Kidney (tissue), 14 donors: ENCODE data around the gene CALCA. TPM values are rescaled to one million over a fixed set of nuclear protein-coding genes. Genes with fewer than 3 reads are reported as not detected.

Experiments
- DNase-seq, 5 donors: peaks; one replicate each; pipeline ENCODE4 v3.0.0-alpha.2; 2013 to 2020
- FAIRE-seq: peaks from 2 replicates; lab custom pipeline; 2012; peaks lifted over from hg19 to GRCh38; lab: Jason Lieb, UNC
- H3K27ac ChIP-seq, 2 donors: one replicate each; pipeline ENCODE4 v1.7.0; 2013; ENCODE audit warnings: low read depth in 2 of 2, low read length in 2 of 2, inconsistent platforms in 1 of 2
- H3K27me3 ChIP-seq: one replicate; pipeline ENCODE4 v1.7.1; 2013; ENCODE audit warnings: low read length, inconsistent platforms; ENCODE audit not compliant: control insufficient read depth, insufficient read depth
- H3K36me3 ChIP-seq, 3 donors: one replicate each; pipeline versions ENCODE4 v1.7.0 to v1.7.1; 2013; ENCODE audit warnings: low read length in 3 of 3, control low read depth in 1 of 3, inconsistent platforms in 1 of 3; ENCODE audit not compliant: insufficient read depth in 3 of 3, control insufficient read depth in 2 of 3
- H3K4me1 ChIP-seq, 3 donors: one replicate each; pipeline versions ENCODE4 v1.7.0 to v1.7.1; 2013; ENCODE audit warnings: low read length in 3 of 3, inconsistent platforms in 1 of 3, low read depth in 1 of 3; ENCODE audit not compliant: control insufficient read depth in 2 of 3, insufficient read depth in 2 of 3
- H3K4me3 ChIP-seq, 3 donors: one replicate each; pipeline versions ENCODE4 v1.7.0 to v1.8.1; 2013; ENCODE audit warnings: low read length in 3 of 3, control low read depth in 1 of 3, inconsistent platforms in 1 of 3
- H3K9ac ChIP-seq, 3 donors: one replicate each; pipeline versions ENCODE4 v1.7.0 to v1.7.1; 2013; ENCODE audit warnings: low read length in 3 of 3, control low read depth in 1 of 3, inconsistent platforms in 1 of 3
- H3K9me3 ChIP-seq, 3 donors: one replicate each; pipeline versions ENCODE4 v1.7.0 to v1.7.1; 2013; ENCODE audit warnings: low read length in 3 of 3, control low read depth in 1 of 3, inconsistent platforms in 1 of 3; ENCODE audit not compliant: control insufficient read depth in 2 of 3, insufficient read depth in 1 of 3
- CTCF ChIP-seq: IDR thresholded peaks from 3 replicates; pipeline ENCODE4 v1.5.1; 2012; ENCODE audit warnings: mild to moderate bottlenecking, moderate library complexity, borderline replicate concordance; ENCODE audit not compliant: insufficient read depth; ENCODE audit errors: extremely low read depth
- intact Hi-C: fragments of 100-400 bp; cut with DNase I; formaldehyde crosslinking; loops from one replicate; pipeline ENCODE4 v1.11.1; 2022
- polyA plus RNA-seq: library from polyadenylated mRNA; stranded (reverse); fragments of 350-450 nt; fragmentation: Illumina TruSeq; extraction: RNeasy Lipid Tissue Mini Kit (QIAGEN cat#74804); gene quantifications from one replicate; pipeline ENCODE4 v1.2.3, GENCODE V29; 2014; ENCODE audit warnings: low read depth, low replicate concordance; ENCODE audit not compliant: insufficient read depth
- total RNA-seq: library from RNA; stranded (reverse); fragmentation: NEBNext Ultra II Directional; extraction: Animal tissue kit (Norgen Biotek cat#: 25700); gene quantifications from one replicate; pipeline ENCODE4 v1.2.1, GENCODE V29; 2021
- donor health status: control.
- donor health status: control.
- donor health status: control.
- donor health status: control.
- donor health status: control.
- donor health status: DM: yes; HTN: yes; CAD: no.
- donor health status: Normal renal cell carcinoma (clear cell type).

The CALCA gene
- total and polyA plus RNA-seq, 2 donors from 2014 or later: 29.8 TPM; not detected in 1

- FAIRE-seq (no peak), DNase-seq (no peak)
Observed at GRCh38 chr11:14954581-14954980, 17.6 kb downstream of the CALCA start.

GRCh38 chr11:14953904-14954303 lies 18.2 kb downstream of the CALCA start:
- Histone ChIP-seq H3K27ac (no peak overlapping the region), H3K9ac (no peak overlapping the region), H3K9me3 (no peaks in the 10 kb centered on the region), H3K27me3 (no peaks in the 10 kb centered on the region), H3K4me3 (no peak overlapping the region), H3K4me1 (no peaks in the 10 kb centered on the region), H3K36me3 (no peaks in the 10 kb centered on the region)
- no peak for TF ChIP-seq CTCF
- FAIRE-seq (no peak), DNase-seq (no peak)
- intact Hi-C loops: loop anchor here (5.0 kb wide), 1 partner anchor 58 kb away; no protein-coding TSS in a partner anchor

More at GRCh38 chr11:14954581-14954980, 17.6 kb downstream of the CALCA start:
- Histone ChIP-seq H3K4me1 (no peaks in the 10 kb centered on the region), H3K36me3 (no peaks in the 10 kb centered on the region), H3K4me3 (no peak overlapping the region), H3K27ac (no peak overlapping the region), H3K9ac (no peak overlapping the region), H3K27me3 (no peaks in the 10 kb centered on the region), H3K9me3 (no peaks in the 10 kb centered on the region)
- intact Hi-C loops: loop anchor here (5.0 kb wide), 1 partner anchor 58 kb away; no protein-coding TSS in a partner anchor
- no peak for TF ChIP-seq CTCF

- no peak overlapping the region for H3K9ac ChIP-seq
- H3K9me3 ChIP-seq: no peaks in the 10 kb centered on the region
- intact Hi-C loops: loop anchor here (5.0 kb wide), 1 partner anchor 63 kb away; no protein-coding TSS in a partner anchor
- TF ChIP-seq CTCF: no peak
- H3K27me3 ChIP-seq: no peaks in the 10 kb centered on the region
- H3K36me3 ChIP-seq: no peaks in the 10 kb centered on the region
- H3K4me1 ChIP-seq: no peaks in the 10 kb centered on the region
- no peak overlapping the region for H3K4me3 ChIP-seq
- no peak for DNase-seq
- no peak overlapping the region for H3K27ac ChIP-seq
- no peak for FAIRE-seq
Observed at GRCh38 chr11:14949437-14950147, 22.6 kb downstream of the CALCA start.

- H3K4me3 ChIP-seq: no peak overlapping the region
- no peaks in the 10 kb centered on the region for H3K36me3 ChIP-seq
- no peak overlapping the region for H3K27ac ChIP-seq
- no peak overlapping the region for H3K9ac ChIP-seq
- no peak for TF ChIP-seq CTCF
- no peaks in the 10 kb centered on the region for H3K27me3 ChIP-seq
- peak in 3 of 5 donors; percentile 12 to 56 (median 48) for DNase-seq
- H3K4me1 ChIP-seq: no peaks in the 10 kb centered on the region
- intact Hi-C loops: no loop called here
- FAIRE-seq: no peak
- H3K9me3 ChIP-seq: no peaks in the 10 kb centered on the region
Observed at GRCh38 chr11:14942745-14943144, 29.4 kb downstream of the CALCA start.
